Thymus (tissue), 11 donors: Measurements from ENCODE around the gene ARHGEF19. TPM values are rescaled to one million over a fixed set of nuclear protein-coding genes. Genes with fewer than 3 reads are reported as not detected.

Experiments used
- DNase-seq, 9 donors: peaks; one replicate each; pipeline ENCODE4 v3.0.0-alpha.2; 2013; ENCODE audit warnings: low spot score in 9 of 9, low read depth in 6 of 9, missing footprints in 1 of 9
- H3K27ac ChIP-seq, 2 donors: one replicate each; pipeline ENCODE4 v1.5.1; 2013; ENCODE audit warnings: control low read depth in 1 of 2, low read depth in 1 of 2, low read length in 1 of 2, mild to moderate bottlenecking in 1 of 2, moderate library complexity in 1 of 2
- H3K27me3 ChIP-seq, 2 donors: one replicate each; pipeline ENCODE4 v1.5.1; 2013; ENCODE audit warnings: low read length in 1 of 2; ENCODE audit not compliant: control insufficient read depth in 2 of 2, insufficient read depth in 1 of 2
- H3K36me3 ChIP-seq, 2 donors: one replicate each; pipeline ENCODE4 v1.5.1; 2013; ENCODE audit warnings: low read length in 1 of 2, mild to moderate bottlenecking in 1 of 2, moderate library complexity in 1 of 2; ENCODE audit not compliant: control insufficient read depth in 2 of 2, insufficient read depth in 2 of 2
- H3K4me1 ChIP-seq, 2 donors: one replicate each; pipeline ENCODE4 v1.5.1; 2013; ENCODE audit warnings: low read length in 2 of 2; ENCODE audit not compliant: control insufficient read depth in 2 of 2, insufficient read depth in 2 of 2
- H3K4me3 ChIP-seq, 2 donors: one replicate each; pipeline ENCODE4 v1.5.1; 2013; ENCODE audit warnings: low read length in 2 of 2, control low read depth in 1 of 2, mild to moderate bottlenecking in 1 of 2
- H3K9me3 ChIP-seq, 2 donors: one replicate each; pipeline ENCODE4 v1.5.1; 2013; ENCODE audit warnings: low read length in 1 of 2, mild to moderate bottlenecking in 1 of 2; ENCODE audit not compliant: control insufficient read depth in 2 of 2, insufficient read depth in 1 of 2
- whole genome bisulfite sequencing: extraction: QIAGEN DNeasy Blood & Tissue Kit; methylation state at CpG from one replicate; pipeline ENCODE4 v1.1.7; 2013; 5-methylcytosine and 5-hydroxymethylcytosine counted together
- polyA plus RNA-seq: library from polyadenylated mRNA; stranded (reverse); fragments of 200-250 nt; gene quantifications from one replicate; pipeline ENCODE4 v1.2.3, GENCODE V29; 2013
- total RNA-seq: library from RNA; stranded (reverse); fragments of 120-200 nt; gene quantifications from one replicate; pipeline ENCODE4 v1.2.4, GENCODE V29; 2013
- donor health status: healthy.

Gene ARHGEF19
- total and polyA plus RNA-seq, 2 donors, result 2.2 to 9.6 TPM

DNA sequence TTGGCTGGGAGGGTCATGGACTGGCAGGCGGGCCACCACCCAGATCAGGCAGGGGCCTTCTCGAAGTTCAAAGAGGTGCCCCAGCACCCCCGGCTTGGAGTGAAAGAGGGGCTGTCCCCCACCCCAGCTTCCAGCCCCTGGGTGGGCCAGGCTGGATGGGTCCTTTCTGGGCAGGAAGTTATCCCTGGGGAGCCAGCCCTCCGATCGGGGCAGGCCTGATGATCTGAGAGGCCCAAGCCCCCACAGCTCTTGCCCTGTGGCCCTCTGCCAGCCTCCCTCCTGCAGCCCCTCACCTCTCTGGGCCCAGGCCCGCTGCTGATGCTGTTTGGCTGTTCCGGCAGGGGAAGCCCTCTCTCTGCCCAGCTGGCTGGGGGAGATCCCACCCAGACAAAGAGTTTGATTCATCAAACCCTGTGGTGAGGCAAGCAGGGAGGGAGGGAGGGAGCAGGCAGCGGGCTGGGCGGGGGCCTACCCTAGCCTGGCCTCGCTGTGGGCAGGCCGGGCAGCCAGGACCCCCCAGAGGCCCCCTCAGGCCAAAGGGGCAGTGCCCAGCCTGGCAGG is 2.5 kb downstream of the ARHGEF19 start:
- H3K27ac ChIP-seq, result no peak overlapping the region
- no peak overlapping the region for H3K4me3 ChIP-seq
- 90% methylated on average over 11 of the region's 11 CpGs for WGBS
- no peaks in the 10 kb centered on the region for H3K36me3 ChIP-seq
- no peak for DNase-seq
- H3K27me3 ChIP-seq, result peaks cover 0 to 37% of the 10 kb centered on the region in 2 donors
- H3K4me1 ChIP-seq, result peaks cover 10 to 20% of the 10 kb centered on the region in 2 donors
- peaks cover 0 to 4% of the 10 kb centered on the region in 2 donors for H3K9me3 ChIP-seq

DNA sequence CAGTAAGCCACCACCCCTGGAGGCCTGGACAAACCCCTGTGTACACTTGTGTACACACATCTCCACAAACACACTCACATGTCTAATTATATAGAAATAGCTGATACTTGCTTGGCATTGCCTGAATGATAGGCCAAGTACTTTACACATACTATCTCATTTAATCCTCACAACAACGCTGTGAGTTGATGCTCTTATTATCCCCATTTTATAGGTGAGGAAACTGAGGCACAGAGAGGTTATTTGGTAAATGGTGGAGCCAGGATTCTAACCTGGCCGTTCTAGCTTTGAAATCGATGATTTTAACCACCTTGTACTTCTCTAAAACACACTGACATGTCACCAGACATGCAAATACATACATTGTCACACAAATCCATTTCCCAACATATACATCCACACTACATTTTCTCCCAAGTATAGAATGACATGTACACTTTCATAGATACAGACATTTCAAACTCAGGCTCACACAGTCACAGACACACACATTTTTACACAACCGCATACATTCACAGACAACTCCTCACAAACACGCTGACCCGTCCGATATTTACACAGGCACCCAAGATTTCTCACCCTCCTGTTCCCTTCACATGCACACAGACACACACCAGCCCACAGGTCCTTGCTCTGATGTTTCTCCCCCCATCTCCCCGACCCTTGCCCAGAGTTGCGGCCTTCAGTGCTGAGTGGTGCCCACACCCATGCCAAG is 3.2 kb downstream of the ARHGEF19 start:
- H3K36me3 ChIP-seq, result no peaks in the 10 kb centered on the region
- H3K9me3 ChIP-seq, result peaks cover 0 to 4% of the 10 kb centered on the region in 2 donors
- WGBS, result 85% methylated on average over 9 of the region's 9 CpGs
- H3K4me1 ChIP-seq, result peaks cover 10 to 20% of the 10 kb centered on the region in 2 donors
- H3K27me3 ChIP-seq, result peaks cover 0 to 33% of the 10 kb centered on the region in 2 donors
- H3K27ac ChIP-seq, result no peak overlapping the region
- no peak overlapping the region for H3K4me3 ChIP-seq
- no peak for DNase-seq

DNA sequence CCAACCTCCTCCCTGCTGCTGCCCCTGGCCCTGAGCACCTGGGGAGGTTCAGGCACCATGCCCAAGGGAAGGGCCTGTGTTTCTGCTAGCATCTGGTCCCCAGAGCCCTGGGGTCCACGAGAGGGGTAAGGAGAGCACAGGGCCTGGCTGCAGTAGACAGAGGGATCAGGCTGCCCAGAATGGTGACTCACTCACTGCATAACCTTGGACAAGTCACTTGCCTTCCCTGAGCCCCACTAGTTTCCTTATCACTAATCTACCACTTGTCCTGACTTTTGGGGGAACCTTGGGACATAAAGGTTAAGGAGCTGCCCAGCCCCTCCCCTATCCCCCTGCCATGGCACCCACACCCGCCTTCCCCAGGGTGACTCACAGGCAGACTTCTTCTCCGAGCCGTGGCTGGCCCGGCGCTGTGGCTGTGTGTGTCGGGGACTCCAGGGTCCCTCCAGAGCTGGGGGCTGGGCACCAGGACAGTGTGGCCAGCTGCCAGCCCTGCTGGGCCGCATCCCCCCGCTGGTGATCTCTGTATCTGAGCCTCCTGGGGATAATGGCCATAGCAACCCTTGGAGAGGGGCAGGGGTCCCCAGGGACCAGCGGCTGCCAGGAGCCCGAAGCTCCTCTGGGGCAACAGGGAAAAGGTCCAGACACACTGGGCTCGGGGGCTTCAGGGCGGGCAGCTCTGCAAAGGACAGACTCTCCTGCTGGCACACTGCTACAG is 4.0 kb downstream of the ARHGEF19 start:
- H3K27me3 ChIP-seq, result peaks cover 0 to 29% of the 10 kb centered on the region in 2 donors
- DNase-seq, result no peak
- H3K4me3 ChIP-seq, result no peak overlapping the region
- H3K27ac ChIP-seq, result no peak overlapping the region
- peaks cover 10 to 20% of the 10 kb centered on the region in 2 donors for H3K4me1 ChIP-seq
- H3K9me3 ChIP-seq, result peaks cover 0 to 4% of the 10 kb centered on the region in 2 donors
- H3K36me3 ChIP-seq, result peaks cover 0 to 3% of the 10 kb centered on the region in 2 donors
- 94% methylated on average over 13 of the region's 13 CpGs for WGBS

DNA sequence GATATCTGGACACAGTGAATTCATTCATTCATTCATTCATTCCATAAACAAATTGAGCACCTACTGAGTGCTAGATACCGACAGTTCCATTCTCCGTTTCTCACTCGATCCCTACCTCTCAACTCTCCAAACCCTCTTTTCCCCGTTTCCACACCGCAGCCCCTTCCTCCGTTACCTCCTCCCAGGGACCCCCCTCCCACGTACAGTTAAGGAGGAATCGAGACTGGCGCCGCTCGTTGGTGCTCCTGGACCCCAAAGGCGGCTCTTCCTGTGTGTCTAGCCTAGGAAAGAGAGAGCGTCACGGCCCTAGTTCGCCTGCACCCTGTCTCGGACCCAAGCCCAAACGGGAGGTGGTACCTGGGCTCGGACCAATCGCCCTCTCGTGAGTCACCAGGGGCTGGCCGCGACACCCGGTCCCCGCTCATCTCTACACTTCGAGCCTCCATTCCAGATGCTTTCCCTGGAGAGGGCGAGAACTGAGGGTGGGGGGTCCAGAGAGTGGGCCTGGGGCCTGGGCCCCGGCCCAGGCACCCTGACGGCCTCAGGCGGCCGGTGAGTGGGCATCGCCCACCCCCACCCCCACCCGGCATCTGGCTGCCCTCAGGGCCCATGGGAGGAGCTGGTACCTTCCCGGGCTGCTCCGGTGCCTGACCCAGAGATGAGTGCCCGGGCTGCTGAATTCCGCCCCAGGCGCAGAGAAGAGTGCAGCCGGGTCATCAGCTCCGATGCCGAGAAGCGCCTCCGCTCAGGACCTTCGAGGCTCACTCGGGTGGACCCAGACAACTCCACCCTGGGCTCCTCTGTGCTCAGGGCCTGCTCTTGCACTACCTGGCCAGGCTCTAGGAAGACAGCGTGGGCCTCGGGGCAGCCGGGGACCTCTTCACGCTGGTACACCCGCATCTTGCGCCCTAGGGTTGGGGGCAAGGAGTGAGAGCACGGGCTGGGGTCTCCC is 4.9 kb downstream of the ARHGEF19 start:
- DNase-seq, result no peak
- H3K4me1 ChIP-seq, result peaks cover 10 to 20% of the 10 kb centered on the region in 2 donors
- peak overlapping the region; percentile 96 to 97 for H3K27ac ChIP-seq
- peak overlapping the region; percentile 55 to 69 for H3K4me3 ChIP-seq
- peaks cover 0 to 23% of the 10 kb centered on the region in 2 donors for H3K27me3 ChIP-seq
- peaks cover 0 to 4% of the 10 kb centered on the region in 2 donors for H3K9me3 ChIP-seq
- 67% methylated on average over 51 of the region's 51 CpGs for WGBS
- peaks cover 0 to 3% of the 10 kb centered on the region in 2 donors for H3K36me3 ChIP-seq

DNA sequence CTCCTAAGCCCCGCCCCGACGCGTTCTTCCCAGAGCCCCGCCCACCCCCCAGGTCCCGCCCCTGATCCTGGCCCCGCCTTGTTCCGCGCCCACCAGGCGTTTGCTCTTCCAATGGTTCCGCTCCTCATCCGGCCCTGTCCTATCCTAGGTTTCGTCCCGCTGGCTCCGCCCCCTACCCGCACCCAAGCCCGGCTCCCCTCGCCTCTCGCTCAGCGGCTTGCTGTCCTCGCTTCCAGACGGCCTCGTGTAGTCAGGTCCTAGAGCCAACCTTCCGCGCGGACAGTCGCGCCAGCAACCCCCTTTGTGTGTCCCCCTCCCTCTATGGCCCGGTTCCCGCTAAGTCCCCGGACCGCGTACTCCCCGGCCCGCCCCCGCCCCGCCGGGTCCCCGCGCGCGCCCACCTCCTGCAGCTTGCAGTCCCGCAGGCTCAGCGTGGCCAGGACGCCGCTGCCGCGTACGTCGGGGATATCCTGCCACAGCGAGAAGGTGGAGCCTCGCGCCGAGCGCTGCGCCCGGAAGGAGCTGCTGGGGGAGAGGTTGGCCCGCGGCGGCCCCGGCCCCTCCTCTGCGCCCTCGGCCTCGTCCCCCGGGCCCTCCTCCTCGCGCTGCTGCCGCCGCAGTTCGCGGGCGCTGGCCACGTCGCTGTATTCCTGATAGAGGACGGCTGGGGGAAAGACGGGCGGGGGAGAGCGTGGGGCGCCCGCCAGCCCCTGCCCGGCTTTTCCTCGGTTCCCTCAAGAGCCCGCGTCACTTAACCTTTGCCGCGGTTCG is 5.7 kb downstream of the ARHGEF19 start:
- peak overlapping the region; percentile 96 to 97 for H3K27ac ChIP-seq
- H3K4me3 ChIP-seq, result peak overlapping the region; percentile 55 to 69
- peaks cover 0 to 14% of the 10 kb centered on the region in 2 donors for H3K27me3 ChIP-seq
- peak; percentile 84 to 97 (median 93) for DNase-seq
- peaks cover 10 to 20% of the 10 kb centered on the region in 2 donors for H3K4me1 ChIP-seq
- under 1% methylated on average over 87 of the region's 87 CpGs for WGBS
- H3K36me3 ChIP-seq, result peaks cover 0 to 6% of the 10 kb centered on the region in 2 donors
- peaks cover 0 to 4% of the 10 kb centered on the region in 2 donors for H3K9me3 ChIP-seq

DNA sequence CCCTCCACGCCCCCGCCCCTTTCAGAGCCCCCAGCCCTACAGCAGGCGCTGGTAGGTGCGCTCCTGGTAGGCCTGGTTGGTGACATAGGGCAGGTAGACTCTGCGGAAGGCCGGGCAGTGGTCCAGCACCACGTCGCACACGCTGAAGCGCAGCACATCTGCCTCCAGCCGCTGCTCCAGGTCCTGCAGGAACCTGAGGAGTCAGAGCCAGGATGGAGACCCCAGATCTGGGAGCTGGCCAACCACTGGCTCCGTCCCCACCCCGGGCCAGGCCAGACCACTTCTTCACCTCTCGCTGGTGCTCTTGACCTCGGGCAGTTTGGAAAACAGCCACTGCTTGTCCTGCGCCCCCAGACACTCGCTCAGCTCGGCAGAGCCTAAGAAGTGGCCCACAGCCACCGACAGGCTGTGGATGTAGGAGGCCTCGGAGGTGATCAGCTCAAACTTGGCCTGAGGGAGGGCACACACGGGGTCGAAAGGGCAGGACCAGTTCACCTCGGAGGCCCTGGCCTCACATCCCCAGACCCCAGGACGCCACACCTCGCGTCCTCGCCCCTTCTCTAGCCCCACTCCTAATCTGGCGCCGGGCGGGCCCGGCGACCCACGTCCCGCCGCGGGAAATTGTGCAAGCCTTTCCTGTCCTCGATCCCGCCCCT is 6.4 kb downstream of the ARHGEF19 start:
- Histone ChIP-seq H3K9me3 (peaks cover 0 to 4% of the 10 kb centered on the region in 2 donors), H3K36me3 (peaks cover 0 to 10% of the 10 kb centered on the region in 2 donors), H3K27me3 (peaks cover 0 to 10% of the 10 kb centered on the region in 2 donors), H3K4me3 (peak overlapping the region; percentile 17 to 39), H3K4me1 (peaks cover 10 to 20% of the 10 kb centered on the region in 2 donors), H3K27ac (peak overlapping the region in 1 of 2 donors; percentile 68)
- 48% methylated on average over 38 of the region's 38 CpGs for WGBS
- no peak for DNase-seq

DNA sequence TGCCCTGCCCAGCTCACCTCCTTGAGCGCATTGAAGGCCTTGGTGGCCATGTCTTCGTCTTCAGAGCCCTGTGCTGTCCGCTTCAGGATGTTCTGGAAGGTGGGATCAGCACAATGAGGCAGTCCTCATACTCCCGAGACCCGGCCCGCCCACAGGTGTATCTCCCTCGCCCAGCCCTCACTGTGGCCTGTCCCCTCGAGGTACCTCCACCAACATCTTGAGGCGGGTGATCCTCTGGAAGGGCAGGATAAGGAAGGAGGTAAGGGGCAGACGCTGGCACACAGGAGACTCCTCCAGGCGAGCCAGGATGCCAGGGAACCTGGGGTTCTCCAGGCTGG is 7.1 kb downstream of the ARHGEF19 start:
- no peak for DNase-seq
- Histone ChIP-seq H3K4me1 (peaks cover 10 to 20% of the 10 kb centered on the region in 2 donors), H3K27me3 (peaks cover 0 to 8% of the 10 kb centered on the region in 2 donors), H3K36me3 (peaks cover 0 to 10% of the 10 kb centered on the region in 2 donors), H3K27ac (no peak overlapping the region), H3K9me3 (peaks cover 0 to 4% of the 10 kb centered on the region in 2 donors), H3K4me3 (no peak overlapping the region)
- 99% methylated on average over 11 of the region's 11 CpGs for WGBS
